Right kidney (tissue), 1 donor: ENCODE data around the gene TMEM235.

Experiments
- DNase-seq: peaks from one replicate; pipeline ENCODE4 v3.0.0-alpha.2; 2016

The TMEM235 gene

GRCh38 chr17:78272181-78272913, 40.9 kb downstream of the TMEM235 start:
- peak; percentile 57 for DNase-seq

GRCh38 chr17:78272914-78273258, 41.5 kb downstream of the TMEM235 start:
- no peak for DNase-seq

DNA sequence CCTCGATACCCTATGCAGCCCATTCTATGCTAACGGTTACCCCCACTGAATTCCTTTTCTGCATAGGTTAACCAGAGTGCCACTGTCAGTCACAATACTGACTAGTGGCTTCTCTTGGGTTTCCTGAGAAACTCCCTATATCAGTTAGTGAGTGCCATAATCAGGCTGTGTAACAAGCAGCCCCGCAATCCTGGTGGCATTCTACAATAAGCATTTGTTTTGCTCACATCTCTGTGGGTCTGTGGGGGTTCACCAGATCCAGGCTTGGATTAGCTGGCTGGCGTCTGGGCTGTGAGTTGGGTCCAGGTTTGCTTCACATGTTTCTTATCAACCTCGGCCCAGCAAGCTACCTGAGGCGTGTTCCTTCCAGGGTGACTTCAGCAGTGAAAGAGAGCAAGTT, 42.4 kb downstream of the TMEM235 start:
- no peak for DNase-seq

GRCh38 chr17:78275355-78275754, 43.9 kb downstream of the TMEM235 start:
- DNase-seq, result no peak

- DNase-seq, result no peak
These were observed 44.9 kb downstream of the TMEM235 start for GRCh38 chr17:78276098-78276887.

- DNase-seq, result no peak
These were observed 46.8 kb downstream of the TMEM235 start for GRCh38 chr17:78278139-78278741.

DNA sequence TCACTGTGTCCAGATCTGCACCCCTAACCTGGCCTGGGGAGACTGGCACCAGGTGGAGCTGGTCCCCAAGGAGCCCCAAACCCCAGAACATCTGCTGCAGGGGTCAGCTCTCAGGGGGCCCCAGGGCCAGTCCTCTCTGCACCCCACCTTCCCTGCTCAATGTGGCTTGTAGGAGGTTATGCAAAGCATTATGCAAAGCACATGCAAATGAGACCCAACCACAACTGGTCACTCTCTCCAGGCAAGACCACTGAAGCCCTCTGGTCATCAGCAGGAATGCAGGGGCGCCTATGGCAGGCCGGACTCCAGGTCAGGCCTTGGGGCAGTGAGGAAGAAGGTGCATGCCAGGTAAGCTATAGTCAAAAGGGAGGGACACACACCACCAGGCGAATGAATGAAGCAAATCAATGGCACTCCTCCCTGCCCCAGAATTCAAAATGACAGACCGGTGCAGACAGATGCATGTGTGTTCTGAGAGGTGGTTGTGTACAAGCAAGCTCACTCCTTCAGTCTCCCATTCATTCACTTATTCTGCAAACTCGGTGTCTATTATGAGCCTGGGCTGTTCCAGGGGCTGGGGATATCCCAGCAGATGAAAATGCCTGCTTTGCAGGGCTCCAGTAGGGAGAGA, 48.0 kb downstream of the TMEM235 start:
- DNase-seq, result no peak

DNA sequence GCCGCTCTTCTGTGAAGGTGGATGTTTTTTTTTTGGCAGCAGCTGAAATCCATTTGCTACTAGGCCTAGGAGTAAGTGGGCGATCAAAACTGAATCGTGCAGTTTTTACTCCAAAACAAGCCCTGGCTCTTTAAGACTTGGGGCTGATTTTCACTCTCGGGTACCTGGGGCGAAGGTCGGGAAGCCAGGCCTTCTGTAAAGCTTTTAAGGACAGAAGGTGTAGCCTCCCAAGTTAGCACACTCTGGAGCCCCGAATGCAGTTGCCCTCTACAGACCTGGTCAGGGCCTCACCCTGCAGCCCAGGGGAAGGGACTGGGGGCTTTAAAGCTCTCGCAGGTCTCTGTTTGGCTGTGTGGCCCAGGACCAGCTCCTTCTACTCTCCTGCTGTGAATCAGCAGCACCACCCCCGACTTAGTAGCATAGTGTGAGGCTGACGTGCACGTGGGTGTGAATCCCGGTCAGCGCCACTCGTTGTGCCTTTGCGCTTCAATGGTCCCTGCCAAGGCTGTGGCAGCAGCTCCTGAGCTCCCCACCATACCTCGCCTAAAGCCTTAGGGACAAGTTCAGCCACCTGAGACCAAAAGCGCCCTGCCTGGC, 49.9 kb downstream of the TMEM235 start:
- DNase-seq, result no peak

DNA sequence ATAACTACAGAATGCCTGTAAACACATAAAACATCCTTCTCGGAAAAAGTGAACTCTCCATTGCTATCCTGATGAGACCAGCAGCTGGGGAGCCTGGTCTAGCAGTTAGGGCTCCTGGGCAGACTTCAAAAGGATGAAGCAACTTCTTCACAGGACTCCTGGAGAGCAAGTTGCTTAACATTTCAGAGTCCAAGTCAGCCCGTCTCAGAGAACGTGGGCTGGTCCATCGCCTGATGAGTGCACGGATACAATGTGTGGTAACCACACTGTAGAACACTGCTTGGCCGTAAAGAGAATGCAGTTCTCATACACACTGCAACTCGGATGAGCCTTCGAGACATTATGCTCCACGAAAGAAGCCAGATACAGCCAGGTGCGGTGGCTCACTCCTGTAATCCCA, 52.7 kb downstream of the TMEM235 start:
- no peak for DNase-seq

DNA sequence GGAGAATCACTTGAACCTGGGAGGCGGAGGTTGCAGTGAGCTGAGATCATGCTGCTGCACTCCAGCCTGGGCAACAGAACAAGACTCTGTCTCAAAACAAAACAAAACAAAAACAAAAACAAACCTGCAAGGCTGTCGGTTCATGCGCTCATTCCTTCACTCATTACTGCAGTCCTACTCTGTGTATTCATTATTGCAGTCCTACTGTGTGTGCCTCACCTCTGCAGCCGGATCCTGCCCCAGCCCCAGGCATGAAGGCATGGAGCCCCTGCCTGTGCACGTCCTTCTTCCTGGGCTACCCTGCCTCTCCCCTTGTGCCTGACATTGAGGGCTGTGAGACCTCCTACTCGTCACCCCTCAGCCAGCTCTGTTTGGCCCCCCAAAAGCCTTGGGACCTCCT, 57.6 kb downstream of the TMEM235 start:
- DNase-seq, result no peak

- DNase-seq, result peak; percentile 61
These were observed 58.5 kb downstream of the TMEM235 start for GRCh38 chr17:78289802-78290363.
